Measurements from ENCODE around the gene MEGF8.

MEGF8 gene, protein sequence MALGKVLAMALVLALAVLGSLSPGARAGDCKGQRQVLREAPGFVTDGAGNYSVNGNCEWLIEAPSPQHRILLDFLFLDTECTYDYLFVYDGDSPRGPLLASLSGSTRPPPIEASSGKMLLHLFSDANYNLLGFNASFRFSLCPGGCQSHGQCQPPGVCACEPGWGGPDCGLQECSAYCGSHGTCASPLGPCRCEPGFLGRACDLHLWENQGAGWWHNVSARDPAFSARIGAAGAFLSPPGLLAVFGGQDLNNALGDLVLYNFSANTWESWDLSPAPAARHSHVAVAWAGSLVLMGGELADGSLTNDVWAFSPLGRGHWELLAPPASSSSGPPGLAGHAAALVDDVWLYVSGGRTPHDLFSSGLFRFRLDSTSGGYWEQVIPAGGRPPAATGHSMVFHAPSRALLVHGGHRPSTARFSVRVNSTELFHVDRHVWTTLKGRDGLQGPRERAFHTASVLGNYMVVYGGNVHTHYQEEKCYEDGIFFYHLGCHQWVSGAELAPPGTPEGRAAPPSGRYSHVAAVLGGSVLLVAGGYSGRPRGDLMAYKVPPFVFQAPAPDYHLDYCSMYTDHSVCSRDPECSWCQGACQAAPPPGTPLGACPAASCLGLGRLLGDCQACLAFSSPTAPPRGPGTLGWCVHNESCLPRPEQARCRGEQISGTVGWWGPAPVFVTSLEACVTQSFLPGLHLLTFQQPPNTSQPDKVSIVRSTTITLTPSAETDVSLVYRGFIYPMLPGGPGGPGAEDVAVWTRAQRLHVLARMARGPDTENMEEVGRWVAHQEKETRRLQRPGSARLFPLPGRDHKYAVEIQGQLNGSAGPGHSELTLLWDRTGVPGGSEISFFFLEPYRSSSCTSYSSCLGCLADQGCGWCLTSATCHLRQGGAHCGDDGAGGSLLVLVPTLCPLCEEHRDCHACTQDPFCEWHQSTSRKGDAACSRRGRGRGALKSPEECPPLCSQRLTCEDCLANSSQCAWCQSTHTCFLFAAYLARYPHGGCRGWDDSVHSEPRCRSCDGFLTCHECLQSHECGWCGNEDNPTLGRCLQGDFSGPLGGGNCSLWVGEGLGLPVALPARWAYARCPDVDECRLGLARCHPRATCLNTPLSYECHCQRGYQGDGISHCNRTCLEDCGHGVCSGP (N-terminal part only)

GRCh38 chr19:42325308-42325895, at the start of gene MEGF8:
Gene MEGF8, plus strand, starts transcription at chr19:42325635. Its CDS starts 609 bp downstream, at chr19:42326244.
- peak; percentile 98 for DNase-seq (ENCODE audit: low spot score)

- DNase-seq (ENCODE audit: low spot score) = no peak
These were observed 49.2 kb upstream of the MEGF8 start for GRCh38 chr19:42276284-42276683.

DNA sequence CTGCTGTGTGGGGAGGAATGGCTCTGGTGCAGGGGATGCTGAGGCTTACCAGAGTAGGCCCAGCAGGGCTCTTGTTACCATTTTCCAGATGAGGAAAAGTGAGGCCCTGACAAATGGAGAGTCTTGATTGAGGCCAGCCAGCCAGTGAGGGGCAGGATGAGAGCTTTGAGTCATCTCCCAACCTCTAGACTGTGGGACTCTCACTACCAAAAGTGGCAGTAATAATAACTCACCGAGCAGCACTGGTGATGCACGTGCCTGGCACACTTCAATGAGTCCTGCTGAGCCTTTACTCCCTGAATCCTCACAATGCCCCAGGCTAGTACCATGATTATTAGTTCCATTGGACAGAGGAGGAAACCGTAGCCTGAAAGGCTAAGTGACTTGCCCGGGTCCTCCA, 48.6 kb upstream of the MEGF8 start:
- DNase-seq (ENCODE audit: low spot score) = no peak

DNA sequence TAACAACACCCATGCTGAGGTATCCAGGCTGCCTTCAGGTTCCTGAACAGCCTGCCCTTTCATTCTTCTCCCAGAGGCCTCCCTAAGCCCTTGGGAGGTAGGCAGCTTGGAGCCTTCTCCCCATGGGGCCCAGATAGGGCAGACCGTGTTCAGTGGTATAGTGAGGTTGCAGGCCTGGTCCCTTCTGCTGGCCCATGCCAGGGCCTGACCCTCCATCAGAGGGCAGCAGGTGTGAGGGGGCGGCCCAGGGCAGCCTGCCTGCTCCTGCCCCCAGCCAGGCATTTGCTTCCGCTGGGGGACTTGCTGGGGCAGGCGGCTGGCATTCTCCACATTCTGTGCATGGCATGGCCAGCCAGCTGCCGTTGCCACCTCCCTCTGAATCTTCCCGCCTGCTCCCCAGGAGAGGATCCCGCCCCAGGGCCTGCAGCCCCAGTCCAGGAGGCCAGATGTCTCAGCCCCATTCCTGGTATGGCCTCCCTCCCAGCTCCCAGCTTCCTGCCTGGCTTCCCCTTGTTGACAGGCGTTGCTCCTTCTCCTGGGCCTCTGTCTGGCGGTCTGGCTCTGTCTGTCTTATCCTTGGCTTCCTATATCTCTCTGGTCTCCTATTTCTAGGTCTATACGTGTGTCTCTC, 47.5 kb upstream of the MEGF8 start:
- DNase-seq (ENCODE audit: low spot score) = no peak

DNA sequence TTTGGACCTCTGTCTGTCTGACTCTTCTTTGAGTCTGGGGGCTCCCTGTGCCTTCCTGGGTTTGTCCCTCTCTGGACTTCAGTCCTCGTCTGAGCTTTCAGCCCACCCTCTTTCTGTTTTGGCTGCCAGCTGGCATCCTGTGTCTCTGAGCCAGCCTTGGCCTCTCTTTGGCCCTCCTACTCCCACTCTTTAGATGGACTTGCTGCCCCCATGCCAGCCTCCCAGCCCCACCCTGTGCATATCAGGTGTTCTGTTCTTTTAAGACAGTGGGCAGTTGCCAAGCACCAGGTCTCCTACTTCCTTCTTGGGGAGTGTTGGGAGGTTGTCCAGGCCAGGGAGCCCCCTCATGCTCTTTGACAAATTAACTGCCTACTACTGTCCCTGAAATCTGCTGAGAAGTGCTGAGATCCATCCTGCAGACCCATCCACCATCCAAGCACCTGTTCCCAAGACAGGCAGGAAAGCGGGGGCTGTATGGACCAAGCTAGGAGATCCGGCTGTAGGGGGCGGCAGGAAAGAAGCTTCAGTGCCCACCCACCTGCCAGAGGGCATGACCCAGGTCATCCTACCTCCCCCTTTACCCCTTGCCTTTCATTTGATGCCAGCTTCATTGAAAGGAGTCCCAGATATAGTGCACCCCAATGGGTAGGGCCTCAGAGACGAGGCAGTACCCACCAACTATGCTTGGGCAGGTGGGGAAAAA, 46.8 kb upstream of the MEGF8 start:
- DNase-seq (ENCODE audit: low spot score) = no peak

DNA sequence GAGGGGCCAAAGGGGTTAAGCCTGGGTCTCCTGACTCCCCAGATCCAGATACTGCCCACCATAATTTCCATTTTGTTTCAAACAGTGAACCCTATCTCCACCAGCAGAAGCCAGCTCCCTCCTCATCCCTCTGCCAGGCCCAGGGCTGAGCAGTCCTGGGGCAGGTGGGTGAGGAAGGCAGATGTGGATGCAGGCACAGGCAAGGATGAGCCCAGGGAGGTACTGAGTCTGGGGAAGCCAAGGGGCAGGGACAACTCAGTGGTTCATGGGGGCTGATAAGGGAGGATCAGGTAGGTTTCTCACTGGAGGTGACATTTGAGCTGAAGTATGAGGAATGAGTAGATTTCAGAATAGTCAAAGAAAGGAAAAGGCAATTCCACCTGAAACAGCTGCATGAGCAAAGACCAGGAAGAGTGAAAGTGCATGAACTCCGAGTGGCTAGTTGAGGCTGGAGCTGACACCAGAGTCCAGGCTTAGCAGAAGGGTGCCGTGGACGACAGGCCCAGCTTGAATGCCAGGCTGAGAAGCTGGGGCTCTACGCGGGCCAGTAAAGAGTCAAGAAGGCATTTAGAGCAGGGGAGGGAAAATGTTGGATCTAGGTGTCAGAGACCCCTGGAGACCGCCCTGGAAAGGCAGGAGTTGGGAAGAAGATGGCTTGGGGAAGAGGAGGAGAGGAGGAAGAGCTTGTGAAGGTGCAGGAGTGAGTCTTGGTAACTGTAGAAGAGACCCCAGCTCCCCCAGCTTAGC, 46.1 kb upstream of the MEGF8 start:
- DNase-seq (ENCODE audit: low spot score) = no peak

- peak; percentile 94 for DNase-seq (ENCODE audit: low spot score)
These were observed 45.3 kb upstream of the MEGF8 start for GRCh38 chr19:42279902-42280814.

- peak; percentile 55 for DNase-seq (ENCODE audit: low spot score)
These were observed 44.7 kb upstream of the MEGF8 start for GRCh38 chr19:42280815-42281145.

DNA sequence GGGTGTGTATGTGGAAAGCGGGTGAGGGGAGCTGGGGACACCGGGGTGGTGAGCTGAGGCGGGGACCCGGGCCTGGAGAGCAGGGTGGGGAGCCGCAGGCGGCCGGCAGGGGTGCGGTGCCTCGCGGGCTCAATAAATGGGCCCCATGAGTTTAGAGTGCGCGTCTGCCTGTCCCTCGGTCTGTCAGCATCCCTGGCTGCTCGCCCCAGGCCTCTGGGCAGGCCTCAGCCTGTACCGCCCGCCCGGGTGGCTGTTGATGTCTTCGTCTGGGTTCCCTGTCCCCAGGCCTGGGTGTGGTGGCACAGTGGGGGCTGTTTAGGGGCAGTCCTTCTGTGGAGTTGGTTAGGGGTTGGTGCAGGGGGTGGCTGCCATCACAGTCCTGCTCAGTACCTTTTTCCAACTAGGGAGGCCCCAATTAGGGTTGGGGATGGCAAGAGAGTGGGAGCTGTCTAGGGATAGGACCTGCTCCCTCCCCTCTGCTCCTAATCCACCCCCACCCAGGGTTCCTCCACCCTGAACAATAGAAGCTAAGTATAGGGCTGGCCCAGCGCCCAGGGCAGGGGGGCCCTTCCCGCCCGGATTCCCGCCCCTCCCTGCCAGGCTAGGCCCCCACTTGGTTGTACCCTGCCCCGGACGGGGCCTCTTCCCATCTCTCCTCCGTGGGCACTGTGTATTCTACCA, 44.1 kb upstream of the MEGF8 start:
- no peak for DNase-seq (ENCODE audit: low spot score)

DNA sequence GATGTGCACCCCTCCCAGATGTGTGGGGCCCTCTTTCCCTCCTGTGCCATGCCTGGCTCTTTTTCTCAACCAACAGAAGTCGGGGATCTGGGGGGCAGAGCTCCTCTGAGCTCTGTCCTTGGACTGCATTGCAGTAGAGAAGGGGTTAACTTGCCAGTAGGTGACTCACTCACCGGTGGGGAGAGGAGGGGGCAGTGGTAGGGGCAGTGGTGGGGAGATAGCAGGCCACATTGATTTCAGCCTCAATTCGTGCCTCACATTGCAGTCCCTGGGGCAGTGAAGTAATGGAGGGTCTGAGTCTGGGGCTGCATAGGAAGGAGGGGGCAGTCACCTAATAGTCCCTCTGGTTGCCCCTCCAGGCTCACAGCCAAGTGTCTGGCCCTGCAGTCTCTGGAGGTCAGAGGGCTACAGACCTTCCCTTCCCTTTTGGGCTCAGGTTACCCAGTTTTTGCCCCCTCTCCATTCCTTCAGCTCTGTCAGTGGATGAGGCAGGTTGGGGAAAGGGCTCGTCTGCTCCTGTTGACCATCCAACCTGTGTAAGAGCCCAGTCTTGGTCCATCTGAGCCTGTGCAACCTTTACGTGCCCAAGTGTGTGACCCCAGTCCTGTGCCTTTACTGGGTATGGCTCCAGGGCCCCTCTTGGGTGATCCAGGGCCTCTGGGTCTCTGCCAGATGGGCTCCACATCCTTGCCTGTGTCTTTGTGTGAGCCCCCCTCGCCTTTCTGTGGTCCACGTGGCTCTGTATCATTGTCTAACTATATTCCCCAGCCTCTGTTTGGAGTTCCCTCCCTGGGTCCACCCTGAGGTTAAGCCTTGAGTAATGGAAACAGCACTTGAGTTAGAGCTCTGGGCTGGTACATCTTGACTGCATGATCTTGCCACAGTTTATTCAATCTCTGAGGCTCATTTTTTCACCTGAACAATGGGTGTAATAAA, 43.3 kb upstream of the MEGF8 start:
- no peak for DNase-seq (ENCODE audit: low spot score)

- DNase-seq (ENCODE audit: low spot score) = no peak
These were observed 42.6 kb upstream of the MEGF8 start for GRCh38 chr19:42282819-42283187.

GRCh38 chr19:42283188-42284065, 42.0 kb upstream of the MEGF8 start:
- peak; percentile 95 for DNase-seq (ENCODE audit: low spot score)

DNA sequence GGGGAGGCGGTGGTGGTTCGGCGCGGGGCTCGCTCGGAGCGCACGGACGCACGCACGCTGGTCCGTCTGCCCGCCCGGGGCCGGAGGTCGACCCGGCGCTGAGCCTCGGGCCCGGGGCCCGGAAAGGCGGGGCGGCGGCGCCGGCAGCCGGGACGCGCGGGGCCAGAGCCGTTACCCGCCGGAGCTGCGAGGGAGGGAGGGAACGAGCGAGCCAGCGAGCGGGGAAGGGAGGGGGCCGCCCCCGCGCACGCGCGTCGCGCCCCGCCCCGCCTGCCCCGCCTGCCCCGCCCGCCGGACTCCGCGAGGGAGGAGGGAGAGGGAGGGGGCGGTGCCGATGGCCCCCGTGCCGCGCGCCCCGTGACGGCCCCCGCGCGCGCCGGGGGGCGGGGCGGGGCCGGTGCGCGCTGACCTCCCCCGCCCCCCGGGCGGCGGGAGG, 41.4 kb upstream of the MEGF8 start:
- DNase-seq (ENCODE audit: low spot score) = peak; percentile 94

DNA sequence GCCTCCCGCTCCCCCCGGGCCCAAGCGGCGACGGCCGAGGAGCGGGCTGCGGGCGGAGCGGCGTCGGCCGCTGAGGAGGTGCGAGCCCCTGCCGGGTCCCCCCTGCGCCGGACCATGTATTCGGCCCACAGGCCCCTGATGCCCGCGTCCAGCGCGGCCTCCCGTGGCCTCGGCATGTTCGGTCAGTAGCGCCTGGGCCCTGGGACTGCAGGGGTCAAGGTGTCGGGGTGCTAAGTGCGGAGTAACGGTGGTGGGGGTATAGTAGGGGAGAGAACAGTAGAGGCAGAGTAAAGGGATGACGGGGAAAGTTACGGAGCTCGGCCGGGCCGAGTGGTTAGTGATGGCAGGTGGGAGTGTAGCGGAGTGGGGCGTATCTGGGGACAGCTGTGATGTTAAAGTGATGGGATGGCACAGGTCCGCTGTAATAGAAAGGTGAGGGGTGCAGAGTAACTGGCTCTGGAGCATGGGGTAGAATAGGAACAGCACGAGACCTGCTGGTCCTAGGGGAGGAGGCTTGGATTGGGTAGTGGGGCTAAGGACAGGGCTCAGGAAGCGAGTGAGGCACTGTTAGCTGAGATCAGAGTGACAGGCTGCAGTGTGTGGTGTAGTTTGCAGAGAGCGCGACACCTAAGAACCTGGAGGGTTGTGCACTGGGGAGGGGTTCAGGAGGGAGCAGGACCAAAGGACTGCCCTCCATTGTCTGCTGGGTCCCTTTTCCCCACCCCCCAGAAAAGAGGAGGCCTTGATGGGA, 40.7 kb upstream of the MEGF8 start:
- no peak for DNase-seq (ENCODE audit: low spot score)

GRCh38 chr19:42285541-42285941, 39.9 kb upstream of the MEGF8 start:
- no peak for DNase-seq (ENCODE audit: low spot score)

DNA sequence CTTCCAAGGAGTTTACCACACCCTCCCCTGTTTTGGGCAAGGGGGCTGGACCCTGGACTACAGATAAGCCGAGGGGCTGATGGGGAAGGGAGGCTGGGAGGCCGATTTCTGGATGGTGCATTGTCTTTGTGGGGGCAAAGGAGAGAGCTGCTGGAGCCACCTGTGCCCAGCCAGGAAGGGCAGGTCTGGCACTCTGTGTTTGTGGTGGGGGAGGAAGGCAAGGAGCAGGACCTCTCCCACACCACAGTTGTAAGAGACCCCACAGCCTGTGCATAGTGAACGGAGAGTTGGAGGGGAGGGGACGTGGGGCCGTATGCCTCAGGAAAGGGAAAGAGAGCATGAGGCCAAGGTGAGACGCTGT, 39.5 kb upstream of the MEGF8 start:
- DNase-seq (ENCODE audit: low spot score) = no peak
